Caco-2 (cell line): ENCODE measurements around the gene ITPR3. TPM values are rescaled to one million over a fixed set of nuclear protein-coding genes. Genes with fewer than 3 reads are reported as not detected.

ENCODE experiments used
- BruUV-seq: library from RNA; stranded (reverse); fragments of 400-500 nt; replicated peaks from 2 replicates; lab custom pipeline; 2021; lab: Mats Ljungman, UMichigan
- CTCF ChIA-PET: fragments of 300-600 bp; sonication (Branson Sonifier 250); formaldehyde crosslinking; loops from one replicate; lab custom pipeline; 2022; ENCODE audit warnings: antibody characterized with exemption; lab: Charles Lee
- POLR2A ChIA-PET: fragments of 300-600 bp; sonication (Branson Sonifier 250); formaldehyde crosslinking; loops from one replicate; lab custom pipeline; 2022; ENCODE audit warnings: antibody characterized with exemption; lab: Charles Lee
- DNase-seq, 2 experiments: peaks; one replicate each; pipeline versions ENCODE4 v3.0.0 to v3.0.0-alpha.2; 2020 to 2022
- H3K27me3 ChIP-seq: replicated peaks from 2 replicates; pipeline ENCODE4 v1.6.0; 2011; ENCODE audit warnings: low read length; ENCODE audit not compliant: control insufficient read depth, insufficient read depth
- H3K36me3 ChIP-seq: 2 replicates; pipeline ENCODE4 v1.5.1; 2011; ENCODE audit warnings: low read length; ENCODE audit not compliant: control insufficient read depth, insufficient read depth
- H3K4me1 ChIP-seq: fragments of 250-450 bp; sonication (Bioruptor Pico); 2 replicates; pipeline ENCODE4 v1.5.1; 2020; ENCODE audit warnings: mild to moderate bottlenecking
- H3K4me3 ChIP-seq: 2 replicates; pipeline ENCODE4 v1.5.1; 2011; ENCODE audit warnings: low read depth, mild to moderate bottlenecking, control low read depth, low read length
- H3K9me3 ChIP-seq: fragments of 250-450 bp; sonication (Bioruptor Pico); 2 replicates; pipeline ENCODE4 v1.5.1; 2020; ENCODE audit warnings: mild to moderate bottlenecking, moderate library complexity
- H3K27ac Mint-ChIP-seq: one replicate; pipeline ENCODE4 v1.8.0; 2022; ENCODE audit warnings: mixed read lengths; ENCODE audit not compliant: unreplicated experiment
- H3K27me3 Mint-ChIP-seq: one replicate; pipeline ENCODE4 v1.8.0; 2022; ENCODE audit warnings: mixed read lengths; ENCODE audit not compliant: insufficient read depth, unreplicated experiment
- H3K36me3 Mint-ChIP-seq: one replicate; pipeline ENCODE4 v1.8.0; 2022; ENCODE audit warnings: mild to moderate bottlenecking, mixed read lengths; ENCODE audit not compliant: insufficient read depth, unreplicated experiment
- H3K4me1 Mint-ChIP-seq: one replicate; pipeline ENCODE4 v1.8.0; 2022; ENCODE audit warnings: low read depth, mixed read lengths; ENCODE audit not compliant: unreplicated experiment
- H3K4me3 Mint-ChIP-seq: one replicate; pipeline ENCODE4 v1.8.0; 2022; ENCODE audit warnings: mild to moderate bottlenecking, moderate library complexity, mixed read lengths; ENCODE audit not compliant: unreplicated experiment
- H3K9me3 Mint-ChIP-seq: one replicate; pipeline ENCODE4 v1.8.0; 2022; ENCODE audit warnings: mixed read lengths; ENCODE audit not compliant: unreplicated experiment
- CTCF ChIP-seq, 2 experiments: fragments of 200-600 bp in 1 of 2; IDR thresholded peaks; 1 replicate in 1 of 2; 2 replicates in 1 of 2; pipeline versions ENCODE4 v1.5.1 to v1.8.0; 2011 to 2022; ENCODE audit warnings: antibody characterized with exemption in 1 of 2, control low read depth in 1 of 2, inconsistent platforms in 1 of 2, low read depth in 1 of 2, low read length in 1 of 2, mild to moderate bottlenecking in 1 of 2, moderate library complexity in 1 of 2; ENCODE audit not compliant: insufficient read depth in 1 of 2, severe bottlenecking in 1 of 2, unreplicated experiment in 1 of 2
- intact Hi-C: fragments of 100-400 bp; cut with micrococcal nuclease; formaldehyde crosslinking; loops from one replicate; pipeline ENCODE4 v1.10.0; 2022; ENCODE audit not compliant: unreplicated experiment
- total RNA-seq: library from RNA; stranded (reverse); gene quantifications from 2 replicates; pipeline ENCODE4 v1.2.3, GENCODE V29; 2022

Gene ITPR3
- total RNA-seq, 1 experiment from 2014 or later, result 42.1 TPM

GRCh38 chr6:33577718-33578117 is 43.4 kb upstream of the ITPR3 start:
- H3K36me3 Mint-ChIP-seq, result peaks cover 8% of the 10 kb centered on the region
- no TSS peak for BruUV-seq
- ChIA-PET CTCF (no interaction called here), POLR2A (interaction anchor here (0.5 kb wide), 1 partner anchor 13 kb away, joined by 3 read pairs; no protein-coding TSS in a partner anchor)
- H3K4me3 ChIP-seq, result no peak overlapping the region
- peaks cover 10% of the 10 kb centered on the region for H3K4me1 ChIP-seq
- intact Hi-C loops, result no loop called here
- H3K9me3 ChIP-seq, result no peaks in the 10 kb centered on the region
- no peak for TF ChIP-seq CTCF (IDR thresholded peaks at IDR 0.05; ENCODE audit: insufficient read depth in 1 of 2, low read depth in 1 of 2, low read length in 1 of 2, severe bottlenecking in 1 of 2, unreplicated experiment in 1 of 2)
- H3K27me3 ChIP-seq, result no peaks in the 10 kb centered on the region
- H3K27ac Mint-ChIP-seq, result no peak overlapping the region
- no peak for DNase-seq
- H3K27me3 Mint-ChIP-seq, result no peaks in the 10 kb centered on the region
- no peaks in the 10 kb centered on the region for H3K4me1 Mint-ChIP-seq
- no peak overlapping the region for H3K4me3 Mint-ChIP-seq
- H3K36me3 ChIP-seq, result peaks cover 2% of the 10 kb centered on the region; the same call in 1 of the 2 replicates
- H3K9me3 Mint-ChIP-seq, result no peaks in the 10 kb centered on the region

- no peaks in the 10 kb centered on the region for H3K9me3 ChIP-seq
- intact Hi-C loops, result no loop called here
- Mint-ChIP-seq H3K27ac (peak overlapping the region; percentile 53), H3K4me1 (no peaks in the 10 kb centered on the region), H3K9me3 (no peaks in the 10 kb centered on the region), H3K36me3 (peaks cover 8% of the 10 kb centered on the region), H3K27me3 (no peaks in the 10 kb centered on the region), H3K4me3 (peak overlapping the region; percentile 14)
- TF ChIP-seq CTCF (IDR thresholded peaks at IDR 0.05; ENCODE audit: insufficient read depth in 1 of 2, low read depth in 1 of 2, low read length in 1 of 2, severe bottlenecking in 1 of 2, unreplicated experiment in 1 of 2), result no peak
- no peak for DNase-seq
- ChIA-PET CTCF (no interaction called here), POLR2A (no interaction called here)
- peaks cover 10% of the 10 kb centered on the region for H3K4me1 ChIP-seq
- no TSS peak for BruUV-seq
- no peak overlapping the region for H3K4me3 ChIP-seq
- H3K36me3 ChIP-seq, result peaks cover 2% of the 10 kb centered on the region; the same call in 1 of the 2 replicates
- H3K27me3 ChIP-seq, result no peaks in the 10 kb centered on the region
Observed at GRCh38 chr6:33578164-33578563, 43.0 kb upstream of the ITPR3 start.

- H3K4me1 Mint-ChIP-seq, result no peaks in the 10 kb centered on the region
- no peaks in the 10 kb centered on the region for H3K27me3 ChIP-seq
- no peaks in the 10 kb centered on the region for H3K27me3 Mint-ChIP-seq
- no peaks in the 10 kb centered on the region for H3K9me3 Mint-ChIP-seq
- BruUV-seq, result no TSS peak
- peaks cover 2% of the 10 kb centered on the region; the same call in 1 of the 2 replicates for H3K36me3 ChIP-seq
- ChIA-PET CTCF (no interaction called here), POLR2A (no interaction called here)
- peaks cover 8% of the 10 kb centered on the region for H3K36me3 Mint-ChIP-seq
- H3K4me3 Mint-ChIP-seq, result no peak overlapping the region
- peak overlapping the region; percentile 53 for H3K27ac Mint-ChIP-seq
- H3K4me3 ChIP-seq, result peak overlapping the region; percentile 7; the same call in 1 of the 2 replicates
- H3K4me1 ChIP-seq, result peaks cover 10% of the 10 kb centered on the region
- DNase-seq, result no peak
- intact Hi-C loops, result no loop called here
- no peaks in the 10 kb centered on the region for H3K9me3 ChIP-seq
- TF ChIP-seq CTCF (IDR thresholded peaks at IDR 0.05; ENCODE audit: insufficient read depth in 1 of 2, low read depth in 1 of 2, low read length in 1 of 2, severe bottlenecking in 1 of 2, unreplicated experiment in 1 of 2), result no peak
Observed at GRCh38 chr6:33578588-33579011, 42.5 kb upstream of the ITPR3 start.
